Measurements from ENCODE around the gene TTBK1. TPM values are rescaled to one million over a fixed set of nuclear protein-coding genes. Genes with fewer than 3 reads are reported as not detected.

The TTBK1 gene
- total RNA-seq, 4 donors from 2014 or later, result not detected

DNA sequence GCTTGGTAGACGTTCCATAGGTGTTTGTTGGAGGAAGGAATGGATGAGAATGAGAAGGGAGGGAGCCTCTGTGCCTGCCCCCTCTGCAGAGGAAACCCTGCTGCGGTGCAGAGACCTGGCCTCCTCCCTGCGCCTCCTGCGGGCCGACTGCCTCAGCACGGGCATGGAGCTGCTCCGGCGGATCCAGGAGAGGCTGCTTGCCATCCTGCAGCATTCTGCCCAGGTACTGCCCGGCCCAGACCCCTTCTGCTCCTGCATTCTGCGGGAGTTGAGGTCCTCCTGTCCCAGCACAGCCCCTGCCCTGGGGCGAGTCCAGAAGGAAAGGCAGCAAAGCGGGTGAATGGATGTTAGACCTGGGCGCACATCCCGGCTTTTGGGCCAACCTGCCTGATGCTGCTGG lies 20.1 kb upstream of the TTBK1 start:
- TF ChIP-seq, protein P1, sequence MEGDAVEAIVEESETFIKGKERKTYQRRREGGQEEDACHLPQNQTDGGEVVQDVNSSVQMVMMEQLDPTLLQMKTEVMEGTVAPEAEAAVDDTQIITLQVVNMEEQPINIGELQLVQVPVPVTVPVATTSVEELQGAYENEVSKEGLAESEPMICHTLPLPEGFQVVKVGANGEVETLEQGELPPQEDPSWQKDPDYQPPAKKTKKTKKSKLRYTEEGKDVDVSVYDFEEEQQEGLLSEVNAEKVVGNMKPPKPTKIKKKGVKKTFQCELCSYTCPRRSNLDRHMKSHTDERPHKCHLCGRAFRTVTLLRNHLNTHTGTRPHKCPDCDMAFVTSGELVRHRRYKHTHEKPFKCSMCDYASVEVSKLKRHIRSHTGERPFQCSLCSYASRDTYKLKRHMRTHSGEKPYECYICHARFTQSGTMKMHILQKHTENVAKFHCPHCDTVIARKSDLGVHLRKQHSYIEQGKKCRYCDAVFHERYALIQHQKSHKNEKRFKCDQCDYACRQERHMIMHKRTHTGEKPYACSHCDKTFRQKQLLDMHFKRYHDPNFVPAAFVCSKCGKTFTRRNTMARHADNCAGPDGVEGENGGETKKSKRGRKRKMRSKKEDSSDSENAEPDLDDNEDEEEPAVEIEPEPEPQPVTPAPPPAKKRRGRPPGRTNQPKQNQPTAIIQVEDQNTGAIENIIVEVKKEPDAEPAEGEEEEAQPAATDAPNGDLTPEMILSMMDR (IDR thresholded peaks at IDR 0.05; ENCODE audit: low read depth), result no peak

DNA sequence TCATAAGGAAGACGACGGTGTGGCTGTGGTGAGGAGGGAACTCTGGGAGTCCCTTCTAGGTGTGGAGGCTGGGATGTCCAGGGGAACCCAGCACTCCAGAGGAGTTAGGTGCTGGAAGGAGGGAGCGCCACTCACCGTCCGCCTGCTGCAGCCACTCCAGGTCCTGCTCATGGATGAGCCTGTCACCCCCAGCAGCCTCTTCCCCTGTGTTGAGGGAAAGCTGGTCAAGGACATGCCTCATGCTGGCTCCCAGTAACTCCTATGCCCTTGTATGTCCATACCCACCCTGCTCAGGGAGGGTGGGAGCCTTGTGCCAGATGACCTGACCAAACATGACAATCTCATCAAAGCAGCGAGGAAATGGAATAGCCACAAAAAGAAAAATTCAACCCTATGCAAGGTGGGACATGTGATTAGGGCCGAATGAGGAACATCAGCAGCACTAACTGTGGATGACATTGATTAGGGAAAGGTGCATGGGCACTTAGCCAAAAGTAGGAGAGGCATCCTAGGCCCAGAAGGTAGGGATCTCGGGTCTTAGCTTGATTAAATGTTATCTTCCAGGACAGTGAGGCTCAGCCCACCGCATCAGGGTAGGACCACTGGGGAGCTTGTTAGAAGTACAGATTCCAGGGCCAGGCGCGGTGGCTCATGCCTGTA lies 17.0 kb upstream of the TTBK1 start:
- TF ChIP-seq, protein P1 (IDR thresholded peaks at IDR 0.05; ENCODE audit: low read depth), result no peak

DNA sequence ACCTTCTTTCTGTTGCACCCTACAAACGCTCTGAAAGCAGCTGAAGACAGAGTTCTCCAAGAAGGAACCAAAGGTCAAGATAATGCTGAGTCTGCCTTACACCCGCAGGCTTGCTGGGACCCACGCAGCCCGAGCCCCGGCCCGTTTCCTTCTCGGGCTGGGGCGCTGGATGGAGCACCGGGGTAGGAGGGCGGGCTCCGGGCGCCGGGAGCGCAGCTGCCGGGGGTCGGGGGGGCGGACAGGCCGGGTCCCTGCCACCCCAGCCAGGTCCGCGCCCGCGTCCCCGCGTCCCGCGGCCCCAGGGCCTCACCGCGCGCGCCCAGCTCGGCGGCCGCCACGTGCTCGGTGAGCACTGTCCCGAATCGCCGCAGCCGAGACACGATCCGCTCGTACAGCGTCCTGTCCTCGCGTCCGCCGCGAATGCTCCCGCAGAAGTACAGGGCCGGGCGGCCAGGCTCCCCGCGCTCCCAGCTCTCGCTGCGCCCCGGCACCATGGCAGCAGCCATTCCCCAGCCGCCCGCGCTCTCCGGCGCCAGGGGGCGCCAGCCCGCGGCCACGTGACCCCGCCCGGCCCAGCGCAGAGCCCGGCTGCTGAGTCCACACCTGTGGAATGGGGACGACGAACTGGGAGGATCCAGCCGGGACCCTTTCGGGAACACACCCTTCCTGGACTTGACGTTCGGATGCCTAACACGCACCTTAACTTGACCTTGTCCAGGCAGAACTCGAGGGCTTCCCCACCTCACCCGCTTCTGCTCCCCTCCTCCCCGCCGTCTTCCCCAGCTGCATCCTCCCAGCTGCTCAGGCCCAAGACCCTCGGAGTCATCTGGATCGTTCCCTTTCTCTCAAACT lies 14.1 kb upstream of the TTBK1 start, which contains the start of gene DNPH1:
Gene DNPH1 (minus strand): TSS at position 531 of the 852 bp plus-strand sequence. CDS start 25 bp downstream, at position 506.
- TF ChIP-seq, protein P1 (IDR thresholded peaks at IDR 0.05; ENCODE audit: low read depth), result no peak

DNA sequence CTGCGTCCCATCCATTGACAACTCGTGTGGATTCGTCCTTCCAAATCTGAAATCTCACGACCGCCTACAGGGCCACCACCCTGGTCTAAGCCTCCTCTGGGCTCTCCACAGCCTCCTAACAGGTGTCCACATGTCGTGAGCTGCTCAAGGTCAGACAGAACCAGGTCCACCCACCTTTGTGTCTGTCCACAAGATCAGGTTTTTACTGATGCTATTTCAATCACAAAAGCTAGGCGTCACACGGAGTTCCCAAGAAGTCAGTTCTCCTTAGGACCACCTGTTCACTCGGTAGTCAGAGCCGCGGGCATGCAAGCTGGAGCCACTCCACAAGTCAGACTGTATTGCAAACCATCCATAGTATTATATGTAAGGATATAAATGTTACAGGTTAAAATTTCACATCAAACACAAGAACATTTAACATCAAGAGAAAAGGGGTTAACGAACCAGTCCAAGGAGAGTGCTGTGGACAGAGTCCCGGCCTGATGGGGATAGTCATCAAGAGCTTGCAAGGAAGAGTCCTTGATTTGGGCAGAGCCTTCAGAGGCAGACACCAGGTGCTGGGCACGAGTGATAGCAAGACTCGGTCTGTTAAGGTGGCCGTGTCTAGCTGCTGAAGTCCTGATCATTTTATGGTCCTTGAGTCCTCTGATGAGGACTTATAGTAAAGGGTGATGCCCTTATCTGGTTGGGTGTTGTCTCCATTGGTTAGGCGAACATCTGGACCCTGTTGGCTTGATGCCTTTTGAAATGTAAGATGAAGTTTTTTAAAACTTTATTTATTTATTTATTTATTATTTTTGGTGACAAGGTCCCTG lies 13.3 kb upstream of the TTBK1 start:
- TF ChIP-seq, protein P1 (IDR thresholded peaks at IDR 0.05; ENCODE audit: low read depth), result no peak

DNA sequence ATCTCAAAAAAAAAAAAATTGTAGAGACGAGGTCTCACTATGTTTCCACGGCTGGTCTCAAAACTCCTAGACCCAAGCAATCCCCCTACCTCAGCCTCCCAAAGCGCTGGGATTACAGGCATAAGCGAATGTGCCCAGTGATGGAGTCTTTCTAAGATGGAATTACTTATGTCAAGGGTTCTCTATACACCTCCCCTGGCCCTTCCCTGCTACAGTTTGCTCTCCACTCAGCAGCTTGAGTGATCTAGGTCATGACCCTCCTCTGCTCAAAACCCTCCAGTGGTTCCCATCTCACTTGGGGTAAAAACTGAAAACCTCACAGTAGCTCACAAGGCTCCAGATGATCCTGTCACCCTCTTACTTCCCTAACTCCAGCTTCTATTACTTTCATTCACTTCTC lies 12.2 kb upstream of the TTBK1 start:
- TF ChIP-seq, protein P1 (IDR thresholded peaks at IDR 0.05; ENCODE audit: low read depth), result no peak

DNA sequence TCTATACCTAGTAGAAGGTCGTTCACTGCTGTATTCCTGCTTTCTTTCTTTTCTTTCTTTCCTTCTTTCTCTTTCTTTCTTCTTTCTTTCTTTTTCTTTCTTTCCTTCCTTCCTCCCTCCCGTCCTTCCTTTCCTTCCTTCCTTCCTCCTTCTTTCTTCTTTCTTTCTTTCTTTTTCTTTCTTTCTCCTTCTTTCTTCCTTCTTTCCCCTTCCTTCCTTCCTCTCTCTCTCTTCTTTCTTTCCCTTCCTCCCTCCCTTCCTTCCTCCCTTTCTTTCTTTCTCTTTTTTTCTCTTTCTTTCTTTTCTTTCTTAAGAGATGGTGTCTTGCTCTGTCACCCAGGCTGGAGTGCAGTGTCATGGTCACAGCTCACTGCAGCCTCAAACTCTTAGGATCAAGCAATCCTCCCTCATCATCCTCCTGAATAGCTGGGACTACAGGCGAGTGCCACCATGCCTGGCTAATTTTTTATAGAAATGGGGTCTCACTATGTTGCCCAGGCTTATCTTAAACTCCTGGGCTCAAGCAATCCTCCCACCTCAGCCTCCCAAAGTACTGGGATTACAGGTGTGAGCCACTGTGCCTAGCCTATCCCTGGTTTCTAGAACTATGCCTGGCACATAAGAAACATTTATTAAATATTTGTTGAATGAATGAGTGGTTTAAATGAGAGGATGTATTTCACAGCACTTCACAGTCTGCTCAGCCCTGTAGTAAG lies 11.4 kb upstream of the TTBK1 start:
- TF ChIP-seq, protein P1 (IDR thresholded peaks at IDR 0.05; ENCODE audit: low read depth), result no peak
